Measurements from ENCODE around the gene SPANXA1. TPM values are rescaled to one million over a fixed set of nuclear protein-coding genes. Genes with fewer than 3 reads are reported as not detected.
"Not testable (repeated sequence)": the region's sequence is repeated elsewhere in the genome, so short reads cannot be mapped to it uniquely, and the experiment has no call there.

SPANXA1 gene, protein sequence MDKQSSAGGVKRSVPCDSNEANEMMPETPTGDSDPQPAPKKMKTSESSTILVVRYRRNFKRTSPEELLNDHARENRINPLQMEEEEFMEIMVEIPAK
- total RNA-seq = not detected

- DNase-seq = not testable (repeated sequence)
Observed at GRCh38 chrX:141584638-141585037, at the start of gene SPANXA1. Gene SPANXA1, minus strand, starts transcription at chrX:141584738. Its CDS starts 60 bp downstream, at chrX:141584678.

DNA sequence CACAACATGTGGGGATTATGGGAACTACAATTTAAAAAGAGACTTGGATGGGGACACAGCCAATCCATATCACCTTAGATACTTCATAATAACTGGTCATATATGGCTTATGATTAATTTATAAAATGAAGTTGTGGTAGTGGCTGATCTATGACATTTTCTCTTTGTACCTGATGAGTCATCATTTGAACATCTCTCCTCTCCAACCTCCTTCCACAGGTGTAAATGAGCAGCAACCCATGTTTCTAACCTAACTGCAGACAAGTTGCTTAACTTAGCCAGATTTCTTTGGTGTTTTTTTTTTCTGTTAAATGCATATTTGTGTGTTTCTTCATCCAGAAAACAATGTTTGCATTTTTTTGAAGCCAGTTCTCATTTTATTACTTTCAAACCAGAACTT is 47.6 kb upstream of the SPANXA1 start:
- DNase-seq = no peak

DNA sequence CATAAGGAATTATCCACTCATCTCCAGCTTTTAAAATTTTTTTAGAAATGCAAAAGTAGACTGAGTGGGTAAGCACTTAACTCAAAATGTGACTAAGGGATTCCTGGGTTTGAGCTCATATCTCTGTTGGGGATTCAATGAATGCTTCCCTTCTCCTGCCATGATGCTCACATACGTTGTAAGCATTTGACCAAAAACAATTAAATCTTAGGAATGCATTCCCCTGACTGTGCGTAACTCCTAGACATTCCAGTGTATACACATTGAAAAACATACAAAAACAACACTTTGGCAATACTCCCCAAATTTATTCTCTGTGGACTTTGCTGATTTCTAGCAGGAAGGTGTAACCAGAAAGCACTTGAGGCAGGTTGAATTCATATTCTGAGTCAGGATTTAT is 34.8 kb upstream of the SPANXA1 start:
- no peak for DNase-seq

GRCh38 chrX:141609111-141609510 is 24.6 kb upstream of the SPANXA1 start:
- DNase-seq = no peak

GRCh38 chrX:141589408-141589807 is 4.9 kb upstream of the SPANXA1 start, which contains the start of gene SPANXA2:
Gene SPANXA2, plus strand, starts transcription at chrX:141589708. Its CDS starts 60 bp downstream, at chrX:141589768.
- DNase-seq = not testable (repeated sequence)

GRCh38 chrX:141542551-141542950 is 42.0 kb downstream of the SPANXA1 start:
- not testable (repeated sequence) for DNase-seq

Other genes starting within 250 kb of the SPANXA1 start
- gene SPANXA2, start 5.0 kb upstream of the SPANXA1 start, total RNA-seq = not detected
- gene SPANXD, start 114.0 kb upstream of the SPANXA1 start, total RNA-seq = not detected